T-cell (primary cell): ENCODE results near the gene BICC1. TPM values are rescaled to one million over a fixed set of nuclear protein-coding genes. Genes with fewer than 3 reads are reported as not detected.

ENCODE experiments used
- ATAC-seq, 4 experiments: fragments of 200-7000 bp in 3 of 4; fragments of 150-1000 bp in 1 of 4; cut with Tn5 transposase; replicated peaks in 1 of 4; 1 replicate in 3 of 4; 2 replicates in 1 of 4; pipeline ENCODE4 v1.10.0; 2021; ENCODE audit warnings: moderate library complexity in 3 of 4, mild to moderate bottlenecking in 2 of 4, moderate number of reproducible peaks in 1 of 4
- CTCF ChIA-PET, 2 donors: fragments of 300-600 bp; sonication (Branson Sonifier 250); formaldehyde crosslinking; loops; one replicate each; lab custom pipeline; 2022; ENCODE audit warnings: antibody characterized with exemption in 2 of 2; lab: Charles Lee
- POLR2A ChIA-PET, 2 donors: fragments of 300-600 bp; sonication (Branson Sonifier 250); formaldehyde crosslinking; loops; one replicate each; lab custom pipeline; 2022; ENCODE audit warnings: antibody characterized with exemption in 2 of 2; lab: Charles Lee
- DNase-seq, 35 experiments: peaks; one replicate each; pipeline versions ENCODE4 v3.0.0 to v3.0.0-alpha.2; 2013 to 2023
- H3K27ac ChIP-seq: one replicate; pipeline ENCODE4 v1.5.1; 2013; ENCODE audit warnings: low read length
- H3K27me3 ChIP-seq, 2 experiments: replicated peaks in 1 of 2; 1 replicate in 1 of 2; 2 replicates in 1 of 2; pipeline versions ENCODE4 v1.6.1 to v1.7.0; 2013; ENCODE audit warnings: low read length in 1 of 2, mixed read lengths in 1 of 2; ENCODE audit not compliant: control insufficient read depth in 2 of 2, insufficient read depth in 2 of 2; ENCODE audit errors: extremely low read depth in 1 of 2
- H3K36me3 ChIP-seq, 2 donors: 1 replicate in 1 of 2; 2 replicates in 1 of 2; pipeline versions ENCODE4 v1.6.1 to v1.7.0; 2013; ENCODE audit warnings: low read length in 1 of 2; ENCODE audit not compliant: control insufficient read depth in 2 of 2, insufficient read depth in 1 of 2; ENCODE audit errors: extremely low read depth in 1 of 2
- H3K4me1 ChIP-seq, 2 experiments: 1 replicate in 1 of 2; 2 replicates in 1 of 2; pipeline versions ENCODE4 v1.6.1 to v1.7.0; 2013; ENCODE audit warnings: low read length in 2 of 2, mixed read lengths in 1 of 2; ENCODE audit not compliant: insufficient read depth in 2 of 2, control insufficient read depth in 1 of 2; ENCODE audit errors: extremely low read depth in 1 of 2
- H3K4me3 ChIP-seq, 2 donors: 1 replicate in 1 of 2; 2 replicates in 1 of 2; pipeline versions ENCODE4 v1.5.1 to v1.7.0; 2013; ENCODE audit warnings: mild to moderate bottlenecking in 2 of 2, low read length in 1 of 2, moderate library complexity in 1 of 2; ENCODE audit not compliant: control insufficient read depth in 1 of 2; ENCODE audit errors: extremely low read depth in 1 of 2
- H3K9me3 ChIP-seq: 2 replicates; pipeline ENCODE4 v1.7.0; 2013
- H3K27ac Mint-ChIP-seq, 2 donors: one replicate each; pipeline ENCODE4 v1.8.0; 2020 to 2021; ENCODE audit warnings: mild to moderate bottlenecking in 2 of 2, mixed read lengths in 2 of 2
- H3K27me3 Mint-ChIP-seq, 2 donors: one replicate each; pipeline ENCODE4 v1.8.0; 2021 to 2022; ENCODE audit warnings: mixed read lengths in 2 of 2
- H3K36me3 Mint-ChIP-seq: one replicate; pipeline ENCODE4 v1.8.0; 2021; ENCODE audit warnings: mixed read lengths
- H3K4me1 Mint-ChIP-seq, 3 donors: one replicate each; pipeline ENCODE4 v1.8.0; 2020 to 2022; ENCODE audit warnings: mixed read lengths in 3 of 3, mild to moderate bottlenecking in 1 of 3
- H3K4me3 Mint-ChIP-seq, 3 donors: one replicate each; pipeline ENCODE4 v1.8.0; 2020 to 2022; ENCODE audit warnings: mild to moderate bottlenecking in 3 of 3, mixed read lengths in 3 of 3, moderate library complexity in 3 of 3
- H3K9me3 Mint-ChIP-seq, 3 donors: one replicate each; pipeline ENCODE4 v1.8.0; 2020 to 2022; ENCODE audit warnings: mixed read lengths in 3 of 3
- WGBS: methylation state at CpG from one replicate; pipeline ENCODE4 v1.1.5; 2013; ENCODE audit warnings: missing lambda C conversion rate; ENCODE audit not compliant: insufficient coverage; 5-methylcytosine and 5-hydroxymethylcytosine counted together
- total RNA-seq, 35 experiments: library from RNA in 6 of 35; stranded (reverse) in 6 of 35; fragments of 120-200 nt in 1 of 35; gene quantifications; one replicate each; pipeline versions ENCODE4 v1.2.1 to v1.2.4 and lab custom pipeline; 2013 to 2026

BICC1 gene
- total RNA-seq, 5 donors from 2014 or later (not counting 1 experiment from before 2014, with no cell fraction given) = 0.06 to 0.09 (median 0.07) TPM; not detected in 2

DNA sequence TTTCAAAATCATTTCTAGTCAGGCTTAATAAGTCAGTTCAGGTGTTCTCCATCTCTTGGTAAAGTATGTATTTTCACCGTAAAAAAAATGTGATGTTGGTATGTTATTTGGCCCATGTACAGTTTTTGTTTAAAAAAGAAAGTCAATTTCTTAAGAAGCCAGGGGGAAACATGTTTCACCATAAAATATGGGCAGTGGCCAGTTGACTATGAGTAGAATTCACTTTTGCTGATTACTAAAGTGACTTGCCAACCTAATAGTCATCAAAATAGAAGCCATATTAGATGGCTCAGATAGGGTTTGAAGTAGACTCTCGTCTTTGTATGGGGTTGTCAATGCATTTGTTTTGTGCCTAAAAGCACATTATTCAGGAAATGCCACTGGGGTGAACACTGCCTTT is 266.3 kb downstream of the BICC1 start:
- Mint-ChIP-seq H3K27ac (no peak overlapping the region), H3K9me3 (no peaks in the 10 kb centered on the region), H3K36me3 (no peaks in the 10 kb centered on the region), H3K4me1 (no peaks in the 10 kb centered on the region), H3K4me3 (no peak overlapping the region), H3K27me3 (peaks cover 0 to 4% of the 10 kb centered on the region in 2 donors)
- no peak for DNase-seq
- no peaks in the 10 kb centered on the region for H3K36me3 ChIP-seq
- ATAC-seq = no peak
- POLR2A ChIA-PET = no interaction called here
- H3K27ac ChIP-seq = no peak overlapping the region
- CTCF ChIA-PET = no interaction called here
- no peaks in the 10 kb centered on the region for H3K9me3 ChIP-seq
- no peaks in the 10 kb centered on the region for H3K4me1 ChIP-seq
- WGBS = 100% methylated on average over 1 of the region's 2 CpGs
- no peaks in the 10 kb centered on the region for H3K27me3 ChIP-seq
- no peak overlapping the region for H3K4me3 ChIP-seq

DNA sequence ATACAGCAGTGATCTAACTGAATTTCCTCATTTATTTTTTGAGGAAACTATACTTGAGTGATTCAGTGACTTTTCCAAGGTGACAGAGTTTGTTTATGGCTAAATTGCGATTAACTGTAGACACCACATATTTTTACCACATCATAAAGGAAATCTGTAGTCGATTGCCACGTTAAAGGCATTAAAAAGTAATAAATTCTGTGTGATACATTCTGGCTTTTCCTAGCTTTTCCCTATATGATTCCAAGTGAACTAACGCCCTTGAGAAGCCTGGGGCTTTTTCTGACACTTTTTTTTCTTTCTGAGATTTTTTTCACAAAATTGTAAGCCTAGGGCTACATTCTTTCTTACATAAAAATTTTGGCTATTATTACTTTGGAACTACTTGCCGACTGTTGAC is 266.9 kb downstream of the BICC1 start:
- DNase-seq = no peak
- H3K27me3 ChIP-seq = no peaks in the 10 kb centered on the region
- ChIA-PET CTCF (no interaction called here), POLR2A (no interaction called here)
- H3K27ac Mint-ChIP-seq = no peak overlapping the region
- no peak overlapping the region for H3K27ac ChIP-seq
- no peaks in the 10 kb centered on the region for H3K4me1 ChIP-seq
- no peaks in the 10 kb centered on the region for H3K4me1 Mint-ChIP-seq
- H3K9me3 Mint-ChIP-seq = no peaks in the 10 kb centered on the region
- H3K36me3 ChIP-seq = no peaks in the 10 kb centered on the region
- H3K9me3 ChIP-seq = no peaks in the 10 kb centered on the region
- H3K27me3 Mint-ChIP-seq = peaks cover 0 to 4% of the 10 kb centered on the region in 2 donors
- no peak for ATAC-seq
- H3K36me3 Mint-ChIP-seq = no peaks in the 10 kb centered on the region
- H3K4me3 ChIP-seq = no peak overlapping the region
- WGBS = 86% methylated on average over 1 of the region's 5 CpGs
- no peak overlapping the region for H3K4me3 Mint-ChIP-seq

DNA sequence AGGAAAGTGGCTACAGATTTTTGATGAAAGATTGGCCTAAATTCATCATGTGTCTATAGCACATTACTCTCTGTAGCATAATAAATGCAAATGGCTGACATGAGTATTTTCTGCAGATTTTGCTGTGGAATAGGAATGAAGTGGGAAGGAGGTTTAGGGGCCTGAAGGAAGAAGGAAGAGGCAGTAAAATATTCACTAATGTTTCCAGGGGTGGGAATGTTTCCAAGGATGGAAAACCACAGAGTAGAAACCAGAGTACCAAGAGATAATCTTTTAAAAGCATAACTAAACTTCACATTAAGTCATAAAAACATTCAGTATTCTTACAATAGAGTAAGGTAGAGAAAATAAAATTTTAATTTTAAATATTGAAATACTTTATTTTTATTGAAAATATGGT is 267.8 kb downstream of the BICC1 start:
- Histone ChIP-seq H3K27me3 (no peaks in the 10 kb centered on the region), H3K9me3 (no peaks in the 10 kb centered on the region), H3K4me3 (no peak overlapping the region), H3K4me1 (no peaks in the 10 kb centered on the region), H3K27ac (no peak overlapping the region), H3K36me3 (no peaks in the 10 kb centered on the region)
- peaks cover 0 to 4% of the 10 kb centered on the region in 2 donors for H3K27me3 Mint-ChIP-seq
- DNase-seq = no peak
- H3K36me3 Mint-ChIP-seq = no peaks in the 10 kb centered on the region
- ChIA-PET CTCF (interaction anchor here in 1 of 2 donors (1.6 kb wide), 1 partner anchor 13 kb away, joined by 3 read pairs; no protein-coding TSS in a partner anchor), POLR2A (no interaction called here)
- H3K9me3 Mint-ChIP-seq = no peaks in the 10 kb centered on the region
- H3K4me3 Mint-ChIP-seq = no peak overlapping the region
- H3K4me1 Mint-ChIP-seq = no peaks in the 10 kb centered on the region
- ATAC-seq = no peak
- no peak overlapping the region for H3K27ac Mint-ChIP-seq

DNA sequence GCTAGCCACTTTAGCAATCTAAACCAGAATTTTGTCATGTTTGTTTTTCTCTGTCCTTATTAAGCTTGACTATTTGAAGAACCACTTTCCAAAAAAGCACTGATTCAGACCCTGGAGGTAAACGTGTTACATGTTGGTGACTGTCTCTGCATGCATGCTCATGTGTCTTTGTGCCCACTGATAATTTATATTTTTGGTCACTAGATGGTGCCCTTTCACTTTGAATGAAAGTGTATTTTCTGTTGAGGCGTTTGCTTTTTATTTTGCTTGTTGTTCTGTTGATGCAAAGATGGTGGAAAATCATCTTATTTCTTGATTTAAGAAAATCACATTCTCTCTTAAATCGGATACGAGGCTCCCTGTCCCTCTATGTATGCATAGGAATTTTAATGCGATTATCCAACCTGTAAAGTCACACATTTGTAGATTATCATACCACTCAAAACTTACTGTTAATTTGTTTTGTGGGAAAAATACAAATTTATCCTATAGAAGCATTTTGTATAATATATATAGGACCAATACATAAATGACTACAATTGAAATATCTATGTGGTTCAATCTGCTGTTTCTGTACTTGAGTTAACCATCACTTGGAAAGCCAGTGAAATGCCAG is 269.3 kb downstream of the BICC1 start:
- Mint-ChIP-seq H3K27ac (no peak overlapping the region), H3K4me1 (no peaks in the 10 kb centered on the region), H3K27me3 (peaks cover 0 to 4% of the 10 kb centered on the region in 2 donors), H3K36me3 (no peaks in the 10 kb centered on the region), H3K4me3 (no peak overlapping the region), H3K9me3 (no peaks in the 10 kb centered on the region)
- 0% methylated on average over 1 of the region's 5 CpGs for WGBS
- ATAC-seq = no peak
- H3K4me1 ChIP-seq = no peaks in the 10 kb centered on the region
- no peak overlapping the region for H3K4me3 ChIP-seq
- no peaks in the 10 kb centered on the region for H3K9me3 ChIP-seq
- peak in 1 of 35 experiments; percentile 25 for DNase-seq
- no peaks in the 10 kb centered on the region for H3K36me3 ChIP-seq
- no peak overlapping the region for H3K27ac ChIP-seq
- no peaks in the 10 kb centered on the region for H3K27me3 ChIP-seq
- CTCF ChIA-PET = interaction anchor here (0.9 to 1.6 kb wide), 2 partner anchors 11 to 14 kb away, joined by 3 to 4 read pairs; no protein-coding TSS in a partner anchor
- POLR2A ChIA-PET = no interaction called here

DNA sequence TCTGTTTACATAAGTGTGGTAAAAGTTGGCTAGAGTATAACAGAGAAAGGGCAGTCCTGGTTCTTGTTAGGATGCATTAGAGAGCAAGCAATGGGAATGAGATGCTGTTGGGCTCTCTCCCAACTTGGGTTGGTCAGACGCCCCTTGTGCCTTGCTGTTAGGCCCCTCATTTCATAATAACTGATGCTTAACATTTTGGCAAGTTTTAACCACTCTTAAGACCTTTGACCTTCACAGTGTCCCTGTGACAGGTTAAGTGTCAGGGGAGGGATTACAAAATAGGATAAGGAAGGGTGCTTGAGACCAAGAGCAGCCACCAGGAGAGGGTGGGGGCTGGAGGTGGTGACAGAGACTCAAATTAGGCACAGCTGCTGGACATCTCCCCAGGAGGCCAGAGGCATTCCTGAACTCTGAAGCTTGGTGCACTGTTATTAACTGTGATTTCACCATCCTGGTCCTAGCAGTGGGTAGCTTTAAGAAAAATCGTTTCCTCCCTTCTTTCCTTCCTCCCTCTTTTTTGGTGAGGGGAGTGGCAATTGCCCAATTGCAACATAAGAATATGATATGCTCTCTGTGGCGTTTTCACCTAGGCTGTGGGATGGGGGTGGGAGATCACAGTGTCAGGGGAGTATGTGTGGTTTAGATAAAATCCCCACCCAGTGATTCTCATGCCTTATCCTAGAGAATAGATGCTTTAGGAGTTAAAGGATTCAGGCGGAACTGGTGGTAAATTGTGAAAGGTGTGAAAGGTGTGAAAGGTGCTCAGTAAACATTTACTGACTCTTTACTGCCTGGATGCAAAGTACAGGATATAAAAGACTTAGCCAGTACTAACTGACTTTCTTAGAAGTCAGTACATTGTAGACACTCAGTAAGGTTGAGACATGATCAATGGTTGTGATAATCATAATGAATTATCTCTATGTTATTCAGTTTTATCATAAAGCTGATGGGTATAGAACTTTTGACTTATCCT is 270.5 kb downstream of the BICC1 start:
- POLR2A ChIA-PET = no interaction called here
- no peaks in the 10 kb centered on the region for H3K36me3 Mint-ChIP-seq
- peaks cover 0 to 4% of the 10 kb centered on the region in 2 donors for H3K27me3 Mint-ChIP-seq

DNA sequence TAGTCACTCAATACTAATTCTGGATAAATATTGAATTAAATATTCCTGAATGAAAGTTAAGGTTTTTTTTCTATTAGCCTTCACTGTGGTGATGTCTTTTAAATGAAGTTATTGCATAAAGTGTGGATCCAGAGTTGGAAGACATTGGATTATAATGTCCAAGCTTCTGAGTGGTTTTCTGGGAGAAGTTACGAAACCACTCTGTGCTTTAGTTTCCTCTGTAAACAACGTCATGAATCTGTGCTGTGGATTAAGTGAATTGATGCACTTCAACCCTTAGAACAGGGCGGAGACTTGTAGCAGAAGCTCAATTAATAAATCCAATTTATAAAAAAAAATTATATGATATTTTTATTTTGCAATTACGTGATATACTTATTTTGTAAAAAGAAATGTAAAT is 271.7 kb downstream of the BICC1 start:
- H3K36me3 Mint-ChIP-seq = no peaks in the 10 kb centered on the region
- no peaks in the 10 kb centered on the region for H3K27me3 Mint-ChIP-seq
- no peaks in the 10 kb centered on the region for H3K9me3 Mint-ChIP-seq
- ChIA-PET CTCF (interaction anchor here in 1 of 2 donors (0.6 kb wide), 1 partner anchor 50 kb away, joined by 3 read pairs; no protein-coding TSS in a partner anchor), POLR2A (no interaction called here)
- H3K4me1 Mint-ChIP-seq = no peaks in the 10 kb centered on the region
- no peak overlapping the region for H3K27ac ChIP-seq
- H3K4me1 ChIP-seq = no peaks in the 10 kb centered on the region
- no peak overlapping the region for H3K4me3 Mint-ChIP-seq
- H3K9me3 ChIP-seq = no peaks in the 10 kb centered on the region
- H3K36me3 ChIP-seq = no peaks in the 10 kb centered on the region
- WGBS = no CpG with 5 or more reads among the region's 4 CpGs
- no peaks in the 10 kb centered on the region for H3K27me3 ChIP-seq
- no peak overlapping the region for H3K4me3 ChIP-seq
- no peak for ATAC-seq
- H3K27ac Mint-ChIP-seq = no peak overlapping the region
- DNase-seq = no peak

More for the DNA sequence above, 270.5 kb downstream of the BICC1 start:
- CTCF ChIA-PET = no interaction called here
- no peaks in the 10 kb centered on the region for H3K36me3 ChIP-seq
- H3K4me1 ChIP-seq = no peaks in the 10 kb centered on the region
- ATAC-seq (no peak), DNase-seq (no peak)
- H3K4me3 ChIP-seq = no peak overlapping the region
- H3K4me1 Mint-ChIP-seq = no peaks in the 10 kb centered on the region
- no peaks in the 10 kb centered on the region for H3K9me3 ChIP-seq
- no CpG with 5 or more reads among the region's 4 CpGs for WGBS
- H3K27ac ChIP-seq = no peak overlapping the region
- H3K9me3 Mint-ChIP-seq = no peaks in the 10 kb centered on the region
- H3K27me3 ChIP-seq = no peaks in the 10 kb centered on the region
- no peak overlapping the region for H3K4me3 Mint-ChIP-seq
- no peak overlapping the region for H3K27ac Mint-ChIP-seq
